K562 (cell line): Measurements from ENCODE around the gene SENP1. TPM values are rescaled to one million over a fixed set of nuclear protein-coding genes. Genes with fewer than 3 reads are reported as not detected.

Source experiments
- ATAC-seq: fragments of 200-7000 bp; cut with Tn5 transposase; 3 replicates; pipeline ENCODE4 v1.9.1; 2020; ENCODE audit warnings: moderate library complexity
- BruUV-seq: library from RNA; stranded (reverse); fragments of 400-500 nt; replicated peaks from 2 replicates; lab custom pipeline; 2021; lab: Mats Ljungman, UMichigan
- CTCF ChIA-PET: fragments of 300-600 bp; formaldehyde crosslinking; extraction: SDS; loops from one replicate; lab custom pipeline; 2021; ENCODE audit warnings: low intra/inter-chr PET ratio; lab: Yijun Ruan, JAX
- POLR2A ChIA-PET: fragments of 300-600, 350-650 bp; sonication (Branson Sonifier 250); formaldehyde crosslinking; extraction: SDS; loops from one replicate; lab custom pipeline; 2021; ENCODE audit warnings: antibody characterized with exemption, inconsistent platforms; lab: Yijun Ruan, JAX
- DNase-seq, 4 experiments: peaks; one replicate each; pipeline versions ENCODE4 v3.0.0 to v3.0.0-alpha.2; 2011 to 2018; ENCODE audit warnings: low spot score in 3 of 4, mixed read lengths in 3 of 4; ENCODE audit errors: extremely low read depth in 1 of 4
- FAIRE-seq: peaks from 2 replicates; lab custom pipeline; 2011; peaks lifted over from hg19 to GRCh38; lab: Jason Lieb, UNC
- H2AFZ ChIP-seq: 2 replicates; pipeline ENCODE4 v1.6.0; 2011; ENCODE audit warnings: low read depth, low read length, control low read depth, inconsistent platforms
- H3K27ac ChIP-seq: fragments of 200-600 bp; 3 replicates; pipeline ENCODE4 v1.8.0; 2011; ENCODE audit warnings: low read depth, mild to moderate bottlenecking, control low read depth, inconsistent platforms, low read length, moderate library complexity, mixed read lengths; ENCODE audit errors: extremely low read depth
- H3K27me3 ChIP-seq, 2 experiments: fragments of 300-600 bp in 1 of 2; 2 replicates in 1 of 2; 3 replicates in 1 of 2; pipeline versions ENCODE4 v1.6.0 to v1.8.0; 2011; ENCODE audit warnings: inconsistent platforms in 2 of 2, low read length in 2 of 2, mild to moderate bottlenecking in 1 of 2, mixed read lengths in 1 of 2, moderate library complexity in 1 of 2; ENCODE audit not compliant: control insufficient read depth in 2 of 2, insufficient read depth in 2 of 2
- H3K36me3 ChIP-seq: fragments of 300-600 bp; 3 replicates; pipeline ENCODE4 v1.8.0; 2011; ENCODE audit warnings: mild to moderate bottlenecking, low read length, inconsistent platforms; ENCODE audit not compliant: control insufficient read depth, insufficient read depth
- H3K4me1 ChIP-seq, 2 experiments: fragments of 200-600 bp in 1 of 2; replicated peaks in 1 of 2; 2 replicates in 1 of 2; 3 replicates in 1 of 2; pipeline versions ENCODE4 v1.5.1 to v1.8.0; 2011; ENCODE audit warnings: inconsistent platforms in 2 of 2, low read length in 2 of 2, mild to moderate bottlenecking in 1 of 2, mixed read lengths in 1 of 2, moderate library complexity in 1 of 2; ENCODE audit not compliant: control insufficient read depth in 2 of 2, insufficient read depth in 2 of 2
- H3K4me2 ChIP-seq: 2 replicates; pipeline ENCODE4 v1.6.1; 2011; ENCODE audit warnings: low read length, control low read depth, inconsistent platforms, mixed read lengths; ENCODE audit not compliant: insufficient read depth
- H3K4me3 ChIP-seq: fragments of 200-600 bp; sonication (generic), shearing (Covaris generic); 2 replicates; pipeline ENCODE4 v1.5.1; 2016; ENCODE audit warnings: control low read depth, inconsistent platforms
- H3K79me2 ChIP-seq: fragments of 200-600 bp; 3 replicates; pipeline ENCODE4 v1.8.0; 2011; ENCODE audit warnings: low read length, inconsistent platforms; ENCODE audit not compliant: control insufficient read depth, insufficient read depth
- H3K9ac ChIP-seq, 2 experiments: 2 replicates each; pipeline versions ENCODE4 v1.6.0 to v1.6.1; 2011; ENCODE audit warnings: low read depth in 2 of 2, low read length in 2 of 2, control low read depth in 1 of 2, inconsistent platforms in 1 of 2, mild to moderate bottlenecking in 1 of 2, mixed read lengths in 1 of 2; ENCODE audit not compliant: insufficient read depth in 1 of 2
- H3K9me1 ChIP-seq: one replicate; pipeline ENCODE4 v1.6.0; 2011; ENCODE audit warnings: inconsistent platforms, mild to moderate bottlenecking, low read length, moderate library complexity; ENCODE audit not compliant: control insufficient read depth, insufficient read depth
- H3K9me3 ChIP-seq: replicated peaks from 2 replicates; pipeline ENCODE4 v1.5.1; 2011; ENCODE audit warnings: low read depth, low read length, inconsistent platforms; ENCODE audit not compliant: control insufficient read depth, insufficient read depth
- H4K20me1 ChIP-seq: replicated peaks from 2 replicates; pipeline ENCODE4 v1.6.1; 2011; ENCODE audit warnings: low read length, inconsistent platforms, mixed read lengths; ENCODE audit not compliant: control insufficient read depth, insufficient read depth
- L3MBTL2 ChIP-seq: fragments of 450-650 bp; IDR thresholded peaks from 2 replicates; pipeline ENCODE4 v1.6.1; 2016; ENCODE audit warnings: mild to moderate bottlenecking, moderate library complexity
- MLLT1 ChIP-seq, 2 experiments: fragments of 450-650 bp; IDR thresholded peaks; 2 replicates each; pipeline ENCODE4 v1.6.1; 2016
- SETDB1 ChIP-seq: IDR thresholded peaks from one replicate; pipeline ENCODE4 v1.6.1; 2012; ENCODE audit warnings: low read length, control low read depth, inconsistent platforms
- SPI1 ChIP-seq: IDR thresholded peaks from 2 replicates; pipeline ENCODE4 v1.6.1; 2011; ENCODE audit warnings: low read depth, low read length, control low read depth, borderline replicate concordance
- TAF7 ChIP-seq: fragments of 450-650 bp; IDR thresholded peaks from 2 replicates; pipeline ENCODE4 v1.6.1; 2016; ENCODE audit warnings: missing genetic modification characterization, missing compliant biosample characterization
- ZBTB5 ChIP-seq: fragments of 450-650 bp; IDR thresholded peaks from 2 replicates; pipeline ENCODE4 v1.6.1; 2017; ENCODE audit warnings: antibody characterized with exemption
- ZNF146 ChIP-seq: IDR thresholded peaks from one replicate; pipeline ENCODE4 v1.6.1; 2018; ENCODE audit warnings: missing compliant biosample characterization; ENCODE audit not compliant: unreplicated experiment
- ZNF3 ChIP-seq: fragments of 250-450 bp; sonication (Bioruptor Pico); IDR thresholded peaks from 2 replicates; pipeline ENCODE4 v1.5.0; 2021; ENCODE audit warnings: mild to moderate bottlenecking, moderate library complexity
- ZNF583 ChIP-seq: fragments of 250-450 bp; sonication (Bioruptor Pico); IDR thresholded peaks from 2 replicates; pipeline ENCODE4 v1.4.0; 2020
- WGBS: fragments of 100-300 bp; shearing (Covaris generic); methylation state at CpG from one replicate; pipeline ENCODE4 v1.1.6; 2016; ENCODE audit warnings: low coverage, mixed read lengths; ENCODE audit not compliant: insufficient coverage; ENCODE audit errors: missing lambda C conversion rate; 5-methylcytosine and 5-hydroxymethylcytosine counted together
- in situ Hi-C: fragments of 300-500 bp; cut with MboI; formaldehyde crosslinking; loops from 4 replicates; pipeline ENCODE4 v1.15.0; 2018; ENCODE audit warnings: inconsistent platforms, mixed read lengths
- intact Hi-C: fragments of 100-400 bp; cut with micrococcal nuclease; formaldehyde crosslinking; loops from 2 replicates; pipeline ENCODE4 v1.14.2; 2022
- polyA plus RNA-seq, 8 experiments: library from polyadenylated mRNA; depleted of rRNA in 4 of 8; stranded (reverse) in 5 of 8; unstranded in 3 of 8; fragments of >200 nt; fragmentation: Nextera tagmentation in 2 of 8; fragmentation: Illumina TruSeq in 1 of 8; extraction: Ambion mirVana in 2 of 8; extraction: Trizol in 1 of 8; gene quantifications; 2 replicates each; pipeline versions ENCODE4 v1.2.1 to v1.2.3, GENCODE V29; 2011 to 2014; ENCODE audit warnings: inconsistent platforms in 1 of 8, missing spikeins in 1 of 8
- total RNA-seq, 7 experiments: library from RNA; depleted of rRNA in 6 of 7; stranded (reverse); fragments of >200 nt in 6 of 7; fragmentation: Illumina TruSeq in 2 of 7; extraction: Trizol in 2 of 7; gene quantifications; 2 replicates each; pipeline versions ENCODE4 v1.2.1 to v1.2.3, GENCODE V29; 2011 to 2021; ENCODE audit warnings: low replicate concordance in 1 of 7
- TF ChIP-seq, protein P1 (sequence below): fragments of 150-350 bp; IDR thresholded peaks from 2 replicates; pipeline ENCODE4 v1.6.1; 2014; ENCODE audit warnings: low read depth, mild to moderate bottlenecking, low read length, borderline replicate concordance

Gene SENP1
- total and polyA plus RNA-seq, 9 of the 15 experiments (the other 6 are each of a cell fraction or from before 2014, with no cell fraction given): 15.5 to 59.0 (median 36.3) TPM

DNA sequence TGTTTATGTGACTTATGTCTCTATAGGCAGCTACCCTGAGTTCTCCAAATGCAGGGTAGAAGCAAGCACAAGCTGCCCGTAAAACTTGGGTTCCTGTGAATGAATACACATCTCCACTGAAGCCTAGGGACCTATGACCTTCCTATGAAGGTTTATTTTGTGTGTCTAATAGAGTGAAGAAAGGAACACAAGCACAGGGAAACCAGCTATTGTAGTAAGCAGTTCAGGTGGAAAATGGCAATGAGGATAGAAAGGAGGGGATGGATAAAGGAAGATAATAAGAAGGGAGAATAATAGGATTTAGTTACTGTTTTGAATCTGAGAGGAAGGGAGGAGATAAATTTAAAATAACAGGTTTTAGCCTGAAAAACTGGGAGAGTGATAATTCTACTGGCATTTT lies 15.6 kb upstream of the SENP1 start:
- WGBS: 88% methylated on average over 1 of the region's 1 CpG
- FAIRE-seq: no peak
- H3K36me3 ChIP-seq: peaks cover 30% of the 10 kb centered on the region; the same call in 2 of the 3 replicates
- peaks cover 21% of the 10 kb centered on the region; the same call in 2 of the 3 replicates for H3K79me2 ChIP-seq
- ChIA-PET CTCF (no interaction called here), POLR2A (interaction anchor here (0.7 to 2.3 kb wide), 3 partner anchors 11 to 548 kb away, joined by 3 to 7 read pairs (median 3); partner anchors contain the start of gene SENP1)
- no peak overlapping the region for H3K27ac ChIP-seq
- H3K9ac ChIP-seq: no peak overlapping the region
- intact Hi-C loops (no loop called here), in situ Hi-C loops (no loop called here)
- H3K4me2 ChIP-seq: no peak overlapping the region
- H4K20me1 ChIP-seq: no peaks in the 10 kb centered on the region
- no peak for DNase-seq
- H3K4me3 ChIP-seq: no peak overlapping the region
- no peak for ATAC-seq
- no TSS peak for BruUV-seq
- H3K27me3 ChIP-seq: no peaks in the 10 kb centered on the region
- H3K9me1 ChIP-seq: no peaks in the 10 kb centered on the region
- no peak overlapping the region for H2AFZ ChIP-seq
- H3K9me3 ChIP-seq: no peaks in the 10 kb centered on the region
- H3K4me1 ChIP-seq: peaks cover 7 to 26% of the 10 kb centered on the region in 2 experiments; a peak in 4 of 5 replicates
- TF ChIP-seq, protein P1, sequence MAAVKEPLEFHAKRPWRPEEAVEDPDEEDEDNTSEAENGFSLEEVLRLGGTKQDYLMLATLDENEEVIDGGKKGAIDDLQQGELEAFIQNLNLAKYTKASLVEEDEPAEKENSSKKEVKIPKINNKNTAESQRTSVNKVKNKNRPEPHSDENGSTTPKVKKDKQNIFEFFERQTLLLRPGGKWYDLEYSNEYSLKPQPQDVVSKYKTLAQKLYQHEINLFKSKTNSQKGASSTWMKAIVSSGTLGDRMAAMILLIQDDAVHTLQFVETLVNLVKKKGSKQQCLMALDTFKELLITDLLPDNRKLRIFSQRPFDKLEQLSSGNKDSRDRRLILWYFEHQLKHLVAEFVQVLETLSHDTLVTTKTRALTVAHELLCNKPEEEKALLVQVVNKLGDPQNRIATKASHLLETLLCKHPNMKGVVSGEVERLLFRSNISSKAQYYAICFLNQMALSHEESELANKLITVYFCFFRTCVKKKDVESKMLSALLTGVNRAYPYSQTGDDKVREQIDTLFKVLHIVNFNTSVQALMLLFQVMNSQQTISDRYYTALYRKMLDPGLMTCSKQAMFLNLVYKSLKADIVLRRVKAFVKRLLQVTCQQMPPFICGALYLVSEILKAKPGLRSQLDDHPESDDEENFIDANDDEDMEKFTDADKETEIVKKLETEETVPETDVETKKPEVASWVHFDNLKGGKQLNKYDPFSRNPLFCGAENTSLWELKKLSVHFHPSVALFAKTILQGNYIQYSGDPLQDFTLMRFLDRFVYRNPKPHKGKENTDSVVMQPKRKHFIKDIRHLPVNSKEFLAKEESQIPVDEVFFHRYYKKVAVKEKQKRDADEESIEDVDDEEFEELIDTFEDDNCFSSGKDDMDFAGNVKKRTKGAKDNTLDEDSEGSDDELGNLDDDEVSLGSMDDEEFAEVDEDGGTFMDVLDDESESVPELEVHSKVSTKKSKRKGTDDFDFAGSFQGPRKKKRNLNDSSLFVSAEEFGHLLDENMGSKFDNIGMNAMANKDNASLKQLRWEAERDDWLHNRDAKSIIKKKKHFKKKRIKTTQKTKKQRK: no peak
- TF ChIP-seq TAF7 (tag): no peak
- no peak for TF ChIP-seq ZNF583
- TF ChIP-seq SPI1: no peak
- TF ChIP-seq ZNF3: no peak
- TF ChIP-seq MLLT1 (IDR thresholded peaks at IDR 0.05): no peak
- no peak for TF ChIP-seq L3MBTL2
- no peak for TF ChIP-seq SETDB1
- TF ChIP-seq ZNF146 (CRISPR knock-in tag): no peak
- no peak for TF ChIP-seq ZBTB5
